Loucy (cell line): ENCODE results near the gene PIK3CA.

ENCODE experiments used
- H2AFZ ChIP-seq: fragments of 200-600 bp; sonication (generic); 2 replicates; pipeline ENCODE4 v1.6.0; 2016; ENCODE audit warnings: antibody characterized with exemption, mild to moderate bottlenecking, low read length, moderate library complexity
- H3F3A ChIP-seq: fragments of 200-600 bp; 2 replicates; pipeline ENCODE4 v1.6.0; 2016; ENCODE audit warnings: antibody characterized with exemption, low read depth, mild to moderate bottlenecking
- H3K27me3 ChIP-seq: fragments of 200-600 bp; sonication (generic); 2 replicates; pipeline ENCODE4 v1.6.1; 2014; ENCODE audit warnings: low read length, mild to moderate bottlenecking; ENCODE audit not compliant: insufficient read depth, poor library complexity, severe bottlenecking
- H3K36me3 ChIP-seq: fragments of 200-600 bp; sonication (generic); 2 replicates; pipeline ENCODE4 v1.6.1; 2016; ENCODE audit warnings: low read length; ENCODE audit not compliant: insufficient read depth
- H3K4me1 ChIP-seq: fragments of 200-600 bp; sonication (generic); 2 replicates; pipeline ENCODE4 v1.5.1; 2014; ENCODE audit warnings: low read length, mild to moderate bottlenecking; ENCODE audit not compliant: insufficient read depth, poor library complexity, severe bottlenecking
- H3K4me2 ChIP-seq: fragments of 200-600 bp; sonication (generic); 2 replicates; pipeline ENCODE4 v1.6.0; 2014; ENCODE audit warnings: antibody characterized with exemption, low read length, low read depth, mild to moderate bottlenecking; ENCODE audit not compliant: poor library complexity, severe bottlenecking
- H3K4me3 ChIP-seq: fragments of 200-600 bp; sonication (generic); 2 replicates; pipeline ENCODE4 v1.5.1; 2014; ENCODE audit warnings: low read length, mild to moderate bottlenecking, mixed read lengths; ENCODE audit not compliant: poor library complexity, severe bottlenecking
- H3K79me2 ChIP-seq: fragments of 200-600 bp; sonication (generic); 2 replicates; pipeline ENCODE4 v1.6.1; 2014; ENCODE audit warnings: low read length; ENCODE audit not compliant: insufficient read depth
- H3K9ac ChIP-seq: fragments of 200-600 bp; sonication (generic); 2 replicates; pipeline ENCODE4 v1.6.0; 2014; ENCODE audit warnings: mild to moderate bottlenecking, low read depth, low read length, moderate library complexity; ENCODE audit not compliant: poor library complexity, severe bottlenecking
- H3K9me2 ChIP-seq: fragments of 200-600 bp; sonication (generic); replicated peaks from 2 replicates; pipeline ENCODE4 v1.6.1; 2016; ENCODE audit warnings: low read depth, low read length, mixed read lengths
- H3K9me3 ChIP-seq: fragments of 200-600 bp; sonication (generic); 2 replicates; pipeline ENCODE4 v1.6.1; 2014; ENCODE audit warnings: mild to moderate bottlenecking, antibody characterized with exemption, low read length, low read depth; ENCODE audit not compliant: insufficient read depth
- H4K20me1 ChIP-seq: fragments of 200-600 bp; sonication (generic); 2 replicates; pipeline ENCODE4 v1.6.0; 2014; ENCODE audit warnings: antibody characterized with exemption, low read length, mild to moderate bottlenecking; ENCODE audit not compliant: insufficient read depth, poor library complexity, severe bottlenecking
- EZH2phosphoT487 ChIP-seq: fragments of 200-600 bp; IDR thresholded peaks from 2 replicates; pipeline ENCODE4 v1.6.1; 2018; ENCODE audit warnings: antibody characterized with exemption, mild to moderate bottlenecking, moderate library complexity, borderline replicate concordance
- TF ChIP-seq, protein P1 (sequence below): fragments of 200-600 bp; sonication (generic); conservative IDR thresholded peaks from 2 replicates; pipeline ENCODE4 v1.5.1; 2014; ENCODE audit warnings: mild to moderate bottlenecking, antibody characterized with exemption, low read length

PIK3CA gene

DNA sequence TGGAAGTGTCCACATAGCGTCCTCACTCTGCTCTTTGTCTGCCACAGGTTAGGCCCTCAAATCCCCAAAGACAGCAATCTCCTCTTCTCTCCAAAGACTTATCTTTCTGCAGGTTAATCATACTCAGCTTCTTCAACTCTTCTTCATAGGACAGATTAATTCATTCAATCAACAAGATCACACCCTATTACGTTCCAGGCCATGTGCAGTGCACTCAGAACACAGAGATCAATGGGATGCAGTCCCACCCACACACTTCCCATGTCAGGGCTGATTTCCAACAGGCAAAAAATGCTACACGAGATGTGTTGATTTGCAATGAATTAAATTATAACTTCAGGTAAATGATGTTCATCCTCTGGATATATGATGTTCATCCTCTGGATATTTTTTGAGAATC lies 141.1 kb downstream of the PIK3CA start:
- no peak for TF ChIP-seq EZH2phosphoT487
- TF ChIP-seq, protein P1, sequence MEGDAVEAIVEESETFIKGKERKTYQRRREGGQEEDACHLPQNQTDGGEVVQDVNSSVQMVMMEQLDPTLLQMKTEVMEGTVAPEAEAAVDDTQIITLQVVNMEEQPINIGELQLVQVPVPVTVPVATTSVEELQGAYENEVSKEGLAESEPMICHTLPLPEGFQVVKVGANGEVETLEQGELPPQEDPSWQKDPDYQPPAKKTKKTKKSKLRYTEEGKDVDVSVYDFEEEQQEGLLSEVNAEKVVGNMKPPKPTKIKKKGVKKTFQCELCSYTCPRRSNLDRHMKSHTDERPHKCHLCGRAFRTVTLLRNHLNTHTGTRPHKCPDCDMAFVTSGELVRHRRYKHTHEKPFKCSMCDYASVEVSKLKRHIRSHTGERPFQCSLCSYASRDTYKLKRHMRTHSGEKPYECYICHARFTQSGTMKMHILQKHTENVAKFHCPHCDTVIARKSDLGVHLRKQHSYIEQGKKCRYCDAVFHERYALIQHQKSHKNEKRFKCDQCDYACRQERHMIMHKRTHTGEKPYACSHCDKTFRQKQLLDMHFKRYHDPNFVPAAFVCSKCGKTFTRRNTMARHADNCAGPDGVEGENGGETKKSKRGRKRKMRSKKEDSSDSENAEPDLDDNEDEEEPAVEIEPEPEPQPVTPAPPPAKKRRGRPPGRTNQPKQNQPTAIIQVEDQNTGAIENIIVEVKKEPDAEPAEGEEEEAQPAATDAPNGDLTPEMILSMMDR: no peak
- Histone ChIP-seq H3K9ac (no peak overlapping the region), H3K4me3 (no peak overlapping the region), H3K27me3 (no peaks in the 10 kb centered on the region), H3F3A (no peaks in the 10 kb centered on the region), H3K9me2 (no peaks in the 10 kb centered on the region), H4K20me1 (no peaks in the 10 kb centered on the region), H3K9me3 (no peaks in the 10 kb centered on the region), H3K4me1 (no peaks in the 10 kb centered on the region), H3K4me2 (no peak overlapping the region), H3K36me3 (no peaks in the 10 kb centered on the region), H3K79me2 (no peaks in the 10 kb centered on the region), H2AFZ (no peak overlapping the region)
